Activated CD4-positive, alpha-beta T cell treated with anti-CD3 and anti-CD28 coated beads, Interleukin-2, amount 50 U/mL, for 48 hours (primary cell): Measurements from ENCODE around the gene VOPP1.
"Not testable (repeated sequence)": the region's sequence is repeated elsewhere in the genome, so short reads cannot be mapped to it uniquely, and the experiment has no call there.

ENCODE experiments used
- DNase-seq, 2 experiments: peaks; one replicate each; pipeline ENCODE4 v3.0.0-alpha.2; 2020

Gene VOPP1

GRCh38 chr7:55527307-55527706 lies 45.0 kb downstream of the VOPP1 start:
- no peak for DNase-seq

- no peak for DNase-seq
These were observed 45.5 kb downstream of the VOPP1 start for GRCh38 chr7:55526770-55527169.

- DNase-seq, result no peak
These were observed 46.0 kb downstream of the VOPP1 start for GRCh38 chr7:55526329-55526728.

GRCh38 chr7:55524558-55525310 lies 47.6 kb downstream of the VOPP1 start:
- DNase-seq, result no peak

GRCh38 chr7:55523366-55523765 lies 48.9 kb downstream of the VOPP1 start:
- DNase-seq, result no peak

GRCh38 chr7:55521917-55522902 lies 50.1 kb downstream of the VOPP1 start:
- no peak for DNase-seq

GRCh38 chr7:55521512-55521911 lies 50.8 kb downstream of the VOPP1 start:
- no peak for DNase-seq

GRCh38 chr7:55520426-55521140 lies 51.7 kb downstream of the VOPP1 start:
- DNase-seq, result no peak

GRCh38 chr7:55518836-55519235 lies 53.5 kb downstream of the VOPP1 start:
- no peak for DNase-seq

- DNase-seq, result no peak
These were observed 54.2 kb downstream of the VOPP1 start for GRCh38 chr7:55517936-55518689.

- peak; percentile 63 to 72 for DNase-seq
These were observed 55.1 kb downstream of the VOPP1 start for GRCh38 chr7:55517191-55517633.

GRCh38 chr7:55516409-55516808 lies 55.9 kb downstream of the VOPP1 start:
- peak; percentile 38 to 54 for DNase-seq

GRCh38 chr7:55515569-55516279 lies 56.6 kb downstream of the VOPP1 start:
- no peak for DNase-seq

- no peak for DNase-seq
These were observed 57.6 kb downstream of the VOPP1 start for GRCh38 chr7:55514546-55515265.

- no peak for DNase-seq
These were observed 58.4 kb downstream of the VOPP1 start for GRCh38 chr7:55513868-55514267.

GRCh38 chr7:55512635-55513191 lies 59.6 kb downstream of the VOPP1 start:
- no peak for DNase-seq

- DNase-seq, result no peak
These were observed 61.7 kb downstream of the VOPP1 start for GRCh38 chr7:55510621-55511020.

GRCh38 chr7:55510206-55510605 lies 62.1 kb downstream of the VOPP1 start:
- not testable (repeated sequence) for DNase-seq

- no peak for DNase-seq
These were observed 63.0 kb downstream of the VOPP1 start for GRCh38 chr7:55509322-55509721.

GRCh38 chr7:55508221-55509011 lies 63.9 kb downstream of the VOPP1 start:
- DNase-seq, result peak; percentile 31 to 45
